Glomerular endothelial cell (primary cell): ENCODE data around the gene RGP1. TPM values are rescaled to one million over a fixed set of nuclear protein-coding genes. Genes with fewer than 3 reads are reported as not detected.

Experiments
- DNase-seq: peaks from one replicate; pipeline ENCODE4 v3.0.0-alpha.2; 2011; ENCODE audit warnings: low read depth, low spot score; ENCODE audit errors: extremely low read depth
- total RNA-seq: library from RNA; depleted of rRNA; stranded (reverse); fragments of >200 nt; gene quantifications from 2 replicates; pipeline ENCODE4 v1.2.3, GENCODE V29; 2015

Gene RGP1, protein sequence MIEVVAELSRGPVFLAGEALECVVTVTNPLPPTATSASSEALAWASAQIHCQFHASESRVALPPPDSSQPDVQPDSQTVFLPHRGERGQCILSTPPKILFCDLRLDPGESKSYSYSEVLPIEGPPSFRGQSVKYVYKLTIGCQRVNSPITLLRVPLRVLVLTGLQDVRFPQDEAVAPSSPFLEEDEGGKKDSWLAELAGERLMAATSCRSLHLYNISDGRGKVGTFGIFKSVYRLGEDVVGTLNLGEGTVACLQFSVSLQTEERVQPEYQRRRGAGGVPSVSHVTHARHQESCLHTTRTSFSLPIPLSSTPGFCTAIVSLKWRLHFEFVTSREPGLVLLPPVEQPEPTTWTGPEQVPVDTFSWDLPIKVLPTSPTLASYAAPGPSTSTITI
- total RNA-seq = 16.5 and 22.9 TPM in 2 replicates

DNA sequence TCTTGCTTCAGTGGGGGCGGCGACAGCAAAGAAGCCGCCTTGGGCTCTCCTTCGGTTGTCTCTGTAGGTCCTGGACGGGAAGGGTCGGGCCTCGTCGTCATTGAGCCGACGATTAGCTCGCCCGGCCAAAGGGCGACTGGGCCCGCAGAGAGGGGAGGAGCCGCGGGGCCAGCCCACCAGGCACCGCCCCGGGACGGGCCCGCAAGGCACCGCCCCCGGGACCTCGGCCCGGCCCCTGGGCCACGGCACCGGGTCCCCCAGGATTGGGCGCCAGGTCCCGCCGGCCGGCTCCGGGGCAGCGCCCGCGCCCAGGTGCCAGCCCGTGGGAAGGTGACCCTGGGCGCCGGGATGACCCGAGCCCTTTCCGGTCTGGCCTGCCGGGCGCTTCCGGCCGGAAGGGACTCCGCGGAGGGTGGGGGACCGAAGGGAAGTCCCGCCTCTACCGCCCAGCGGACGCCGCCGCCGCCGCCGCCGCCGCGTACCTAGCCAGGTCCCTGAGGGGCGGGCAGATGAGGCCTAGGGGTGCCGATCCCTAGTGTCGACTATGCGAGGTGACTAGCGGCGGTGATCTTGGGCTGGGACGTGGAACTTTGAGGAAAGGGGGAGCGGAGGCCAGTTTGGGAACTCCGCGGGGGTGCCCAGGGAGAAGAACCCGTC, at the start of gene RGP1, which contains the start of gene GBA2:
Gene RGP1 (plus strand): TSS at position 430 of the 657 bp plus-strand sequence. CDS start 469 bp downstream, outside the sequence.
Gene GBA2 (minus strand): TSS at position 371 of the 657 bp plus-strand sequence. CDS start 524 bp downstream, outside the sequence.
- no peak for DNase-seq

DNA sequence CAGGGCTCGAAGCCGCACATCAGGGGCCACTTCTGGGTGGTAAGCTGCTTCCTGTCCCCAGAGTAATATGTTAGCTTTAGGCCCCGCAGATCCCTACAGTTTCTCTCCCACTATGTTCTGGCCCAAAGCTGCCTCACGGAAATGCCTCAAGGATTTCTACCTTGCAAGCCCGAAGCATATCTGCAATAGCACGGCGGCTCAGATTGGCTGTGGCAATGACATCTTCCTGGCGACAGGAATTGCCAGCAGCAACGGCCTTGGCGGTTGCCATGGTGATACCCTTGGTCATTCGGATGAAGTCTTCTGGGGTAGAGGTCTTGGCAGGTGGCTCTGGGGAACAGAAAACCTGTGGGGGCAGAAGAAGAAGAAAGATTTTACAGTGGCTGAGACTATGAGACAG, 49.1 kb upstream of the RGP1 start:
- no peak for DNase-seq

GRCh38 chr9:35700942-35701341, 48.1 kb upstream of the RGP1 start:
- no peak for DNase-seq

DNA sequence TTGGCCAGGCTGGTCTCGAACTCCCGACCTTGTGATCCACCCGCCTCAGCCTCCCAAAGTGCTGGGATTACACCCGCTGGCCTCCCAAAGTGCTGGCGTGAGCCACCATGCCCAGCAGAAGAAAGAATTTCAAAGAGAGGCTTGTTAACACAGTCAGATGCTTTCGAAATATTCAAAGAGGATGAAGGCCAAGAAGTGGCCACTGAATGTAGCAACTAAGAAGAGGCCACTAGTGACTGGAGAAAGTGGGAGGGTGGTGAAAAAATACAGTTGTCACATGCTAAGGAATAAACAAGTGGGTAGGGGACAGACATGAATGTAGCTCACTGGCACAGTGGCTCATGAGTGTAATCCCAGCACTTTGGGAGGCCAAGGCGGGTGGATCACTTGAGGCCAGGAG, 46.4 kb upstream of the RGP1 start:
- no peak for DNase-seq

DNA sequence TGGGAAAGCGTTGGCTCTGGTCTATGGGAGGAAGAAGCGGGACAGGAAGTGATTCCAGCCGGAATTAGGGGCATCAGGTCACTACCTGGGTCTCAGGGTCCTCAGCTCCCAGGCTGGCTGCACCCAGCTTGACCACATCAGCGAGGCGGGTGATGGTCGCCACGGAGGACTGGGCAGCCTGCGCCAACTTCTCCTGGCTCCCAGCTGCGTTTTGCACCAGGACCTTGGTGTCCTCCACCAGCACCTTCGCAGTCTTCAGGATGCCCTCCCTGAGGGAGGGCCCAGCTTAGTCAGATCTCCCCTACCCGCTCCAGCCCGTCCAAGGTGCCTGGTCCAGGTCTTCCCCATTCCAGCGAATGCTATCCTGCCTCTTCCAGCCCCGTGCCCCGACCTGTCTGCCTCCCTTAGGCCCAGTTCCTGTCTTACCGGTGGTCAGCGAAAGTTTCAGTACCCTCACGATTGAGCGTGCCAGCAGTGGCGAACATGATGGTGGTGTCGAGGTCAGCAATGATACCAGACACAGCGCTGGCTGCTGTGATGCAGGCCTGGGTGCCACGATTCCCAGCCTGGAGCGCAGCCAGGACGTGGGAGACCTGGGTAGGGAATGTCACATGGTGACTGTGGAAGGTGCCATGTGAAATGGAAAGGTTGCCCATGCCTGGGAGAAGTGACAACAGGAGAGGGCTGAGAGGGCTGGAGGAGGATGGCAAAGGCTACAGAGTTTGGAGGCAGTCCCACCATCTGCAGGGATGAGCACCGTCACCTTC, 45.0 kb upstream of the RGP1 start:
- DNase-seq = no peak

GRCh38 chr9:35705372-35705771, 43.7 kb upstream of the RGP1 start:
- no peak for DNase-seq

GRCh38 chr9:35705836-35706430, 43.2 kb upstream of the RGP1 start:
- DNase-seq = no peak

GRCh38 chr9:35706951-35707350, 42.1 kb upstream of the RGP1 start:
- no peak for DNase-seq

GRCh38 chr9:35708146-35708545, 40.9 kb upstream of the RGP1 start:
- DNase-seq = no peak

DNA sequence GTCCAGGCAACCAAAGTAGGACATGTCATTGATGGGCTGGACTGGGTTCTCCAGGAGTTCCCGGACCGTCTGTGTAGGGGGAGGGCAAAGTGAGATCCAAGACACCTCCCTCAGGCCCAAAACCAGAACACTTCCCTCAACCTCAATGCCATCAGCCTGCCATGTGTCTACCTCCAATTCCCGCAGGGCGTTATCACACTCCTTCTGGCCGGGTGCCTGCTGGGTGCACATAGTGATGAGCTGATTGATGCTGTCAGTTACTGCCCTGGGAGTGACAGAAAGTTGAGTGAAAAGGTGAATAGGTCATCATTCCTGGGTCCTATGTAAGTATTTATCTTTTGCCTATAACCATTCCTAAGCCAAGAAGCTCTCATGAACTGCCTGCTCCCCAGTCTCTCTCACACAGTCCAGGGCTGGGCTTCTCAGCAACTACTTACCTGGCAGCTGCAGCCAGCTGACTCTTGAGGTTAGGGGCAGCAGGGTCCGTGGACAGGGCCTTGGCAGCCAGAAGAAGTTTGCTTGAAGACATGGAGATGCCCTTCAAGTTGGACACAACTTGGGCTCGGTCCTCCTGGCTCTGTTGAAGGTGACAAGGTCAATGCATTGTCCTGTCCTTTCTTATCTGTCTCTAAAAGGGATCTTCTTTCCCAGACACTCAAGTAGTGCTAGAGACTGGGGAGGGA, 38.1 kb upstream of the RGP1 start:
- DNase-seq = no peak

DNA sequence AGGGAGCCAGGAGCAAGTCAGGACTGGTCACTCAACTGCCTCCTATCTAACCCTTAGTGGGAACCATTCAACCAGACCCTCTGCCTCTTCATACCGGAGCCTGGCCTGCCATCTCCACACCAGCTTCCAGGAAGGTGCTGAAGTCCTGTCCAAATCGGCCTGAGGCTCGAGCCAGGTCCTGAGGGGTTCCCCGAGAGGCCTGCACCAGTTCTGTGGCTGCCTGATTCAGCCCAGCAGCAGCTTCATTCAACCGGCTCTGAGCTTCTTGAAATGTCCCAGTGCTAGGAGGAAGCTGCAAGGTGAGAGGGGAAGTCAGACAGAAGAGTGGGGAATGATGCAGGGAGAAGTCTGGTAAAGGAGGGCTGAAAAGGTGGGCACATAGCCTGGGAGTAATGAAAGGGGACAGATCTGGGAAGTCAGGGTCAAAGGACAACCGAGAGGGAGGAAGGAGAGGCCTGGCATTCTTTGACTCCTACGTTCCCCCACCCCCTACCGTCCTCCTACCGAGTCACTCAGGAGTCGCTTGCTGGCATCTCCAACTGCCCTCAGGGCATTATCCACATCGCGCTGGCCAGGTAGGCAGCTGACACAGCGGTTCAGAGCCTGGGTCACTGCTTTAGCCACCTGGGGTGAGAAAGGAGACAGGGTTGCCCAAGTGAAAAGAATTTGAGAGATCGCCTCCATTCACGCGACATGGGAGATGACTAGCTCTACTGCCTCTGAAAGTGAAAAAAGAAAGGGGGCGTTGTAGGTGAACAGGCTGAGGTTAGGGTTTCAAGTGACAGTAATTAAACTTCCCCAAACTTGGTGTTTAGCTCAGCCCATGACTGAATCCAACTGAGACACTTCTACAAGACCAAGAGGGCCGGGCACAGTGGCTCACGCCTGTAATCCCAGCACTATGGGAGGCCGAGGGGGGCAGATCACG, 37.3 kb upstream of the RGP1 start:
- no peak for DNase-seq

GRCh38 chr9:35712762-35713400, 36.2 kb upstream of the RGP1 start:
- DNase-seq = no peak

GRCh38 chr9:35713578-35713977, 35.5 kb upstream of the RGP1 start:
- DNase-seq = no peak

GRCh38 chr9:35714123-35714522, 35.0 kb upstream of the RGP1 start:
- DNase-seq = no peak

- DNase-seq = no peak
Measured at GRCh38 chr9:35714579-35715252, 34.4 kb upstream of the RGP1 start.

DNA sequence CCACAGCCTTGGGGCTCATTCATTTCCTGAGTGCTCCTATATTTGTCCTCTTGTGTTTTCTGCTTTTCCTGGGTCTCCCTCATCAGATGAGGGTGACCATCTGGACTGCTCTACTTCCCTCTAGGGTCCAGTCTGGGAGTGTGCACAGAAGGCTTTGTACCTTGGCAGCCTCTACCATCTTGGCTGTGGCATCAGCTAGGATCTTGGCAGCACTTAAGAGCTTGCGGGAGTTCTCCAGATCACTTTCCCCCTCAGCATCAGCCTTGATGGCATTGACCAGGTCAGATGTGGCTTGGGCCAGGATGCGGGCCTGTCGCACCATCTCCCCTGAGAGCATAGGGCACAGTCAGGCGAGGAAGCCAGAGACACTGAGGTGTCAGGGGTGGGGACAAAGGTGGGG, 32.9 kb upstream of the RGP1 start:
- DNase-seq = no peak

DNA sequence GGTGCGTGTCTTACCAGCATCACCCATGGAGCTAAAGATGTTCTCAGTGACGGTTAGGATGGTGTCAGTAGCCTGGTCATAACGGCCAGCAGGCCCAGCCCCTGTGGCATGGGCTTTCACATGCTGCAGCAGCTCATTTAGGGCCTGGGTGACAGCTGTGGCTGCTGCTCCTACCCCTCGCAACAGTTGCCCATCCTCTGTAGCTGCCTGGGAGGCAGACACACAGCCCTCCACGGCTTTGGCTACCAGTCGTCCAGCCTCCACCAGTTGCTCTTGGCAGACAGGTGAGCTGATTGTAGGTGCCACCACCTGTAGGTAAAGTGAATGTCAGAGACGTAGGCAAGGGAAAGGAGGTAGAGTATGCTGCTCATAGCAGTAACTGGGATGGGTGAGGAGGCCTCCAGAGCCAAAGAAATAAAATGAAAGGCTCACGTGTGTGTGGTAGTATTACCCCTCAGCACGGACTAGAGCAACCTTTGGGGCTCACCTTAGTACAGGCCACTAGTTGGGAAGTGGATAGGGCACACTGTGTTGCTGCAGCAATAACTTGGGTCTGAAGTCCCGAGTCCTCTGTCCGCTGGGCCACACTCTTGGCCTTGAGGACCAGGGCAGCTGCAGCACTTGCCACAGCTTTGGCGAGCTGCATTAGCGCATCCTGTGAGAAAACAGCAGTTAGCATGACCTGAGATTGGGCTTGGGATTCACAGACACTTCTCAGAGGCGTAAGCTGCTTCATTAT, 31.8 kb upstream of the RGP1 start:
- no peak for DNase-seq
